EL (cell line): Measurements from ENCODE around the gene MEIKIN.

Experiments used
- DNase-seq: peaks from one replicate; pipeline ENCODE4 v3.0.0-alpha.2; 2016

MEIKIN gene, protein sequence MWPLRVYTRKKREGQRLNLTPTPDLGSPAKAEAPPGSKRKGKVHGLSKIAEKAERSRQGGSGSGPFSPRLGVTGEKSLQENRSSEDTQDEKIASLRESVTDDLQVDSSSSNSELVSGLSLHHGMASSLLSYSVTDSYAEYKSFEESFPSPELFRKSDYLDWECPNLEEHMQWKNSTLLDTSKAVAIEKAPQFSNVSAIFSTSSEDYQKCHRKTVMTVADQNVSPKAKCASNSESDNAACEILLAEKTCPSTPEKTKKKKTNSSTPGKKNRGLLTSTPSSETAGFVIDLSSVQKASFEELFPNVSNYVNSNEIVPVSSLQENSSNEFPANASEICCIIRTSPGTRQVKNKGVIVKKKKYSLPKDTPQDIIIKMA

DNA sequence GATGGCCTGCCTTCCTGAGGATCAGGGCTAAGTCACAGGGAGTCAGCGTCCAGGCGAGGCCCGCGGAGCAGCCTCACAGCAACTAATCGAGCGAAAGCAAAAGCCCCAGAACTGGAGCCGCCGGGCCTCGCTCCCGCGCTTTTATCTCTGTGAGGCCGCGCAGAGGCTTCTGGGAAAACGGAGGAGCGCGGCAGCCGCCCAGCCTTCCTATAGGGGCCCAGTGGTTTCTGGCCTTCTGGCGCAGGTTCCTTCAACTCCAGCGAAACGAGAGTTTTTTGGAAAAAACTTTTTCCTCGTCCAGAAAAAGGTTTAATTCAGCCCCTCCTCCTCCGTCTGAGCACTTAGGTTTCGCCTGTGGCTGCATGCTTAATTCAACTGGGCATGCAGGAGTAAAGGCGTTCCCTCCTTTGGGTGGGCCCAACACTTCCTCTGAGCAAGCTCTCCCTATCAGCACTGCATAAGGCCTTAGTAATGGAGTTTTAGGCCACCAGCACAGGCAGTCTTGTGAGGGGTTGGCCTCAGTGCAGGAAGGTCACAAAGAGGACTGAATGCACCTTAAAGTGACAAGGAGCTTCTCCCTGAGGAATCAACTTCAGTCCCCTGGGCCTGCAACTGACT lies at the start of gene MEIKIN:
Gene MEIKIN, minus strand, starts transcription at position 113 of the 618 bp plus-strand sequence. CDS start 158 bp downstream, outside the sequence.
- no peak for DNase-seq

DNA sequence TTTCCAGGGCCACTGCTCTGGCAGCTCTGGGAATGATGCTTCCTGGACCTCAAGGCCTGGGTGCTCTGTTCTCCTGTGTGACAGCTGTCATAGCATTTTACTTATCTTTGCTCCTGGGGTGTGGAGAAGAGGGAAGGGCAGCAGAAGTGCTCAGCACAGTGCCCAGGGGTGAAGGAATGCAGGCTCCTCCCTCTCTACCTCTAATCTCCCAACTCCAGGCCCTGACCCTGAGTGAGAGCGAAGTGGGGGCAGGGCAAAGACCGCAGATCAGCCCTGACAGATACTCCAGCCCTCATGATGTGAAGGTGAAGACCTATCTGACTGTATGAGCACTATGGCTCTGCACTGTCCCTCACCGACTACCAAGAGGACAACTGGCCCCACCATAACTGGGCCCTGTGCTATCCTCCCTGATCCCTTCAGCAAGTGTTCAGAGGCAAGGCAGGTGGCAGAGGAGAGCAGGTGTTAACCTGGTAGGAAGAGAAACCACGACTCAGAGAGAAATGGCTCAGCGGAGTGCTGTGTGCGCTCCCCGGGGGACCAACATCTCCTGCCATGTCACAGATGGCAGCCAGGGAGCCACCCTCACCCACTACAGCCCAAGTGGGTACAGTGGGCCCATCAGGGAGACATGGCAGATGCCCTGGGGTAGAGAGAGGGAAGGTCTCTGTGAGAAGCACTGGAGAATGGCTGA lies 49.2 kb upstream of the MEIKIN start:
- DNase-seq: no peak

DNA sequence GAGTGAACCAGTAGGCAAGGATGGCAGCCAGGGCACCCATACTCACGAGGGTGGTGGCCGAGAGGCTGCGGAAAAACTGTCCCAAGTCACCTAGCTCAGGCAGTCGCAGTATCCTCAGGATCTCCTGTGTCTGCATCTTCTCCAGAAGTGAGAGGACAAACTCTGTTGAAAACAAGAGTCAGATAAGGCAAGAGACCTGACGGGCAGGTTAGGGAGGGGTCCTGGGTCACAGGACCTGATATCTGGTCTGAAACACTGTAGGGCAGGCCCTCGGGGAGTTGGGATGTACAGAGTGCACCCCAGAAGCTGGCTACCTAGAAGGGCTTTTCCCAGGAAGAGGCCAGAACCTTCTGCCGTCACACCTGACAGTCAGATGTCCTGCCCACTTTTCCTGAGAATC lies 48.6 kb upstream of the MEIKIN start:
- DNase-seq: no peak

- no peak for DNase-seq
Measured at GRCh38 chr5:131993676-131994075, 48.2 kb upstream of the MEIKIN start.

GRCh38 chr5:131992370-131992769 lies 46.9 kb upstream of the MEIKIN start:
- no peak for DNase-seq

GRCh38 chr5:131991593-131992324 lies 46.3 kb upstream of the MEIKIN start:
- DNase-seq: no peak

DNA sequence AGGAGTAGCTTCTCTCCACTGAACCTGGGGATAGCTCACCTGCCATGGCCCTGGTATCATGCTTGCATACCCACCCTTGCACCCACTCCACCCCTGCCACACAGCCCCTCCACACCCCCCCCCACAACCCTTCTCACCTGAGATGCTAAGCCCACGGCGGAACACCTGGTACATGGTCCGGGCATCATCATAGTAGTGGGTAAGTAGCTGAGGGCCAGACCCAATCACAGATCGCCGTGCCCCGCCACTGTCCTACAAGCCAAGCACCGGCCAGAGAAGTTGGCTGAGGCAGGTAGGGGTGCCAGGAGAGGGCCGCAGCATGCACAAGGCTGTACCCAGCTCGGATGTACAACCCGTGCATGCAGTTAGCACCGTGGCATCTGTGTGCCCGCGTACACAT lies 45.3 kb upstream of the MEIKIN start:
- DNase-seq: no peak

DNA sequence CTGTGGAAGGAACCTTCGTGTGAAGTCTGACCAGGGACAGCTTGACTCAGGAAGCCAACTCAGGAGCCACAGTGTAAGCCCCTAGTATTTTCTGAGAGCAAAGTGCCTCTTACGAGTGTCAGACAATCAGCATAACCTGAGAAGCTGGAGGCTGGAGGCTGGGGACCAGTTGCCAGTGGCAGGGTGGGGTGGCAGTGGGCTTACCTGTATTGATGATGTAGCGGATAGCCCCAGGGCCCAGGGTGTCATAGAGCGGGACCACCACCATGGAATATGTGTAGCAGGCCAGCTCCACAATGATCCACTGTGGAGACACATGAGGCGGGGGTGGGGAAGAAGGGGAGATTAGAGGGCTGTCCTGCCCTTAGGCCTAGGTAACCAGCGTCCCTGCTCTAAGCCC lies 43.1 kb upstream of the MEIKIN start:
- DNase-seq: no peak

GRCh38 chr5:131987251-131987650 lies 41.8 kb upstream of the MEIKIN start:
- DNase-seq: no peak

- no peak for DNase-seq
Measured at GRCh38 chr5:131986161-131986912, 40.9 kb upstream of the MEIKIN start.

DNA sequence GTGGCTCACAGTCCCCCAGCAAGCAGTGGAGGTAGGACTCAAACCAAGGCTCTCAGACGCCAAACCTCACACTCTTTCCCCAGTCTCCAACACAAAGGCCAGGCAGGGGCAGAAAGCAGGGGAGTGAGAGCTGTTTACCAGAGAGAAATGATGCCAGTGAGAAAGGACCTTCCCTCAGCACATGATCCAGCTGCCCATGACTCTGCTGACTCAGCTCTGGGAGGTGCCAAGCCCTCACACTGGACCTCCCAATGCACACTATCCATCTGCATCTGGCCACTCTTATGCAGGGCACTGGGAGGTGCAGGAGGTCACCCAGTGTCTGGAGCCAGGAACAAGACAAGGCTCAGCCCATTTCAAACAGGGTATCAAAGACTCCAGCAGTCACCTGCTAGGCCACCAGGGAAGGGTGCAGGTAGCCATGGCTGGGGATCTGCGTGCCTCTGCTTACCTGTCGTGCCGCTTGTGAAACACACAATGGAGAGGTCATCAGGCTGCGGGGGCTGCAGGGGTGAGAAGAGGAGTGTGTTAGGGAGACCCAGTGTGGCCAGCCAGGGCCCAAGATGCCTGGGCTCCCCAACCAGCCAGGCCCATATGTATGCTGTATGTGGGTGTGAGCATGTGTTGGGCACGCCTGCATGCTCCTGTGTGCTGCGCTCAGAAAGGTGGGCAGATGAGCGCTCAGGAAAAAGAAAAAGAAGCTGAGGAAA lies 39.6 kb upstream of the MEIKIN start:
- no peak for DNase-seq

GRCh38 chr5:131983244-131983771 lies 37.8 kb upstream of the MEIKIN start:
- DNase-seq: no peak

GRCh38 chr5:131981516-131981915 lies 36.1 kb upstream of the MEIKIN start:
- no peak for DNase-seq

DNA sequence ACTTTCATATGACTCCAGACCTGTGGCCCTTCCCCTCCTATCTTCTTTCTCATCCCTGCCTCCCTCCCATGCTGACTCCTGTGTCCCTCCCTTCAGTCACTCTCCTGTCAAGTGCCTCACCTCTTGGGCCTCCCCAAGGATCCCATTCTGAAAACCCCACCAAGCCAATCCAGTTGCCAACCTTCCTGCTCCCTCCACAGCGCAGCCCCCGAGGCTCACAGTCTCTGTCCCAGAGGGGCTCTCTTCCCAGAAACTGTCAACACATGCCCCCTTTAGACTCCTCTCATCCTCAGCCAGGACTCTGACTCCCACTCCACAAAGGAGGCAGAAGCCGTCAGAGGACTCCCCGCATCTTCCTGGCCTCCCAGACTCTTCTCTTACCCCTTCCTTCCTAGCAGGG lies 35.2 kb upstream of the MEIKIN start:
- no peak for DNase-seq

DNA sequence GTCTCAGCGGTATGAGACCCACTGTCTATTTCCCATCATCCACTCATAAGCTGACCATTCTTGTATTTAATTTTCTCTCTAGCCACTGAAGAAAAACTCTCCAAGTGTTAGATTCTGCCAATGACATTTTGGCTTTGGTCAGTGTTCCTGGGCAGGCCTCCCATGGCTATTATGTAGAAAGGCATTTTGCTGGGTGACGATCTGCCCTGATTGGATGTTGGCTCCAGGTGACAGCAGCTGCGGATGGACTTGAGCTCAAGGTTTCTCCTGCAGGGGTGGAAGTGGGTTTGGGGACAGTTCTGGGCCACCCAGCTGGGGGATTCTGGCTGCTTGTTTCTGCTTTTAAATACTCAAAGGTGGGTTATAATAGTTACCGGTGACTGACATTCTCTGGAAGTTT lies 34.4 kb upstream of the MEIKIN start:
- no peak for DNase-seq

DNA sequence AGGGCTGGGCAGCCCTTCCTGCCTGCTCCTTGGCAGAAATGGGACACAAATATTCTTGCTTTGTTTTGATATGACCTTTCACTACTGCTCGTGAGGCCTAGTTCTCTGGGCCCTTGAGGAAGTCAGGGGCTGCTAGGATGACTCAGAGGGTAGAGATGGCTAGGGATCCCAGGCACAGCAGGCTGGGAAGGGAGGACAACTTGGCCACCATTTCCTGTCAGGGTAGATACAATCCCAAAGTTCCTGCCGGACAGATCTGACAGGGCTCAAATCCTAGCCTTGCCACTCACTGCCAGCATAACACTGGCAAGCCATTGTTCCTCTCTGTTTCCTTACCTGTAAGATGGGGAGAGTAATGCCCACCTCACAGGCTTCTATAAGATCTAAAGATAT lies 31.7 kb upstream of the MEIKIN start:
- DNase-seq: peak; percentile 36

GRCh38 chr5:131976414-131977211 lies 31.1 kb upstream of the MEIKIN start:
- no peak for DNase-seq

DNA sequence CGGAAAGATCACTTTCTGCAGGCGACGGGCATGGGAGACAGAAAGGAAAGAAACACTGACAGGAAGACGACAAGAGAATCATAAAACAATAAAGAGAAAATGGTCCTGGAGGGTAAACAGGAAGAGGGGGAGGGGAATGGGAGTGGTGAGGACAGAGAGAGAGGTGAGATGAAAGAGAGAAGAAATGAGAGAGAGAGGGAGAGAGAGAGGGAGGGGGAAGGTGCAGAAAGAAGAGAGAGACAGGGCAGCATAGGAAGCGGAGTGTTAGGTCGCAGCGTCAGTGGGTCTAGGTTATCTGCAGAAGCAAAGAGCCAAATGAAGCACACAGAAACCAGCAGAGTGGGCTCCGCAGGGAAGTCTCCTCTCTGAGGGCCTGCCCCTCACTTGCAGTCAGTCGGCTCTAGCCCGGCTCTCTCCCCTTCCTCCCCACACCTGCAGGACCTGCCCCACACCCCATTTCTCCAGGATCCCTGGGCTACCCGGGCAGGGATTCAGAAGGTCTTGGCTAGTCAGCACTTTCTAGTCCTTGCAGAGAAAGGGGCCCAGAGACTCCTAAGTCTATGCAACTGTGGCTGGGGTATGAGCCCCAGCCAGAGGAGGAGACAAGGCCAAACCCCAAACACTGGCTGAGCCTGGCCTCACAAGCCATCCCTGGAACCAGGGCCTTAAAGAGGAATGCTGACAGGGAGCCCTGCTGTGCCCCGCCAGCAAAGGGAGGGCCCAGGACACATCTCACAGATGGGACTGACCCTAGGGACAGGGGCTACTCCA lies 29.7 kb upstream of the MEIKIN start:
- no peak for DNase-seq

DNA sequence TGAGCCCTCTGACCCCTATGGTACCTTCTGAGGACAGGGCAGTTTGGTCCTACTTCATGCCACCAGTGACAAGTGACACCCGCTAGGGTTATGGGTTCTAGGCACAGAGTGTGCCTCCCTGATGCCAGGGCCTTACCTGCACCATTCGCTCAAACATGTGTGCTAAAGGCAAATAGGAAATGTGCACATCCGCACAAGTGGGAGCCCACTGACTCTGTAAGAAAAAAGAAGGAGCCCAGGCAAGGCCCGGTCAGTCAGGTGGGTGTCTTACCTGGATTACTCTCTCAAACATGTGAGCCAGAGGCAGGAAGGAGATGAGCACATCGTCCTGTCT lies 29.1 kb upstream of the MEIKIN start:
- DNase-seq: no peak

DNA sequence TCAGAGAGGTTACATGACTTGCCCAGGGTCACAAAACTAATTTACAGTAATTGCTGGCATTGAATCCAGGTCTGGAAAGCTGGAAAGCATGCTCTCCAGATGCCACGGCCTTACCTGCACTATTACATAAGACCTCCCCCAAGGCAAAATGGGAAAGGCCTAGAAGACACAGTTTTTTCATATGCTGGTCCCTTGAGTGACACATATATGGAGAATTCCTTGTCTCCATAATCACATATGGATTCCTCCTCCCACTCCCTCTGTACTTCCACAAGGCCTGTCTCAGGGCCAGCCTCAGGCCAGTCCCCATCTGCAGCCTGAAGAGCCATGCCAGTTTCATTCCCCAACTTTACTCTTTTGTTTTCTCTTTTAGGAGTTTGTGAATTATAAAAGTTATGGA lies 28.6 kb upstream of the MEIKIN start:
- DNase-seq: no peak
